Mesenchymal stem cell (in vitro differentiated cells and primary cell): ENCODE measurements around the gene FGD2.

Source experiments
- DNase-seq: peaks from one replicate; pipeline ENCODE4 v3.0.0-alpha.2; 2013
- H2AFZ ChIP-seq: one replicate; pipeline ENCODE4 v1.6.1; 2013; ENCODE audit warnings: low read depth, mild to moderate bottlenecking, control low read depth, inconsistent platforms, low read length, moderate library complexity
- H2AK5ac ChIP-seq: 2 replicates; pipeline ENCODE4 v1.6.1; 2013; ENCODE audit warnings: low read length, moderate library complexity, mild to moderate bottlenecking, inconsistent platforms; ENCODE audit not compliant: severe bottlenecking
- H2BK120ac ChIP-seq: one replicate; pipeline ENCODE4 v1.6.1; 2013; ENCODE audit warnings: low read depth, mild to moderate bottlenecking, inconsistent platforms, low read length, moderate library complexity
- H2BK12ac ChIP-seq, 2 experiments: one replicate each; pipeline ENCODE4 v1.6.1; 2013; ENCODE audit warnings: inconsistent platforms in 2 of 2, low read length in 2 of 2, mild to moderate bottlenecking in 2 of 2, moderate library complexity in 2 of 2, control low read depth in 1 of 2
- H2BK15ac ChIP-seq: one replicate; pipeline ENCODE4 v1.6.1; 2013; ENCODE audit warnings: mild to moderate bottlenecking, low read depth, inconsistent platforms; ENCODE audit not compliant: poor library complexity, severe bottlenecking
- H2BK5ac ChIP-seq: 2 replicates; pipeline ENCODE4 v1.6.1; 2013; ENCODE audit warnings: low read depth, mild to moderate bottlenecking, low read length, control low read depth, inconsistent platforms; ENCODE audit not compliant: poor library complexity, severe bottlenecking
- H3K14ac ChIP-seq, 2 experiments: one replicate each; pipeline ENCODE4 v1.6.1; 2013; ENCODE audit warnings: inconsistent platforms in 2 of 2, low read length in 2 of 2, control low read depth in 1 of 2, mild to moderate bottlenecking in 1 of 2, moderate library complexity in 1 of 2
- H3K18ac ChIP-seq, 2 experiments: one replicate each; pipeline ENCODE4 v1.6.1; 2013; ENCODE audit warnings: inconsistent platforms in 2 of 2, low read length in 2 of 2, control low read depth in 1 of 2, low read depth in 1 of 2, mild to moderate bottlenecking in 1 of 2
- H3K23ac ChIP-seq, 2 experiments: one replicate each; pipeline ENCODE4 v1.6.1; 2013; ENCODE audit warnings: inconsistent platforms in 2 of 2, low read length in 2 of 2, mild to moderate bottlenecking in 2 of 2, moderate library complexity in 2 of 2, control low read depth in 1 of 2
- H3K27ac ChIP-seq: 2 replicates; pipeline ENCODE4 v1.5.1; 2013; ENCODE audit warnings: mild to moderate bottlenecking, moderate library complexity, low read length, control low read depth, inconsistent platforms; ENCODE audit not compliant: poor library complexity, severe bottlenecking
- H3K27me3 ChIP-seq, 2 experiments: 2 replicates each; pipeline versions ENCODE4 v1.6.1 to v1.7.0; 2013; ENCODE audit warnings: low read length in 2 of 2, mild to moderate bottlenecking in 2 of 2, moderate library complexity in 2 of 2, control low read depth in 1 of 2, inconsistent platforms in 1 of 2; ENCODE audit not compliant: control insufficient read depth in 1 of 2, insufficient read depth in 1 of 2
- H3K36me3 ChIP-seq, 2 experiments: 2 replicates each; pipeline versions ENCODE4 v1.6.1 to v1.7.0; 2013; ENCODE audit warnings: low read length in 2 of 2, control low read depth in 1 of 2, inconsistent platforms in 1 of 2, low read depth in 1 of 2, mild to moderate bottlenecking in 1 of 2; ENCODE audit not compliant: insufficient read depth in 2 of 2, control insufficient read depth in 1 of 2
- H3K4ac ChIP-seq, 2 experiments: one replicate each; pipeline ENCODE4 v1.6.1; 2013; ENCODE audit warnings: inconsistent platforms in 2 of 2, low read length in 2 of 2, mild to moderate bottlenecking in 2 of 2, moderate library complexity in 2 of 2, control low read depth in 1 of 2, low read depth in 1 of 2
- H3K4me1 ChIP-seq: 2 replicates; pipeline ENCODE4 v1.6.1; 2013; ENCODE audit warnings: low read depth, low read length, control low read depth; ENCODE audit not compliant: control insufficient read depth, insufficient read depth
- H3K4me2 ChIP-seq: 2 replicates; pipeline ENCODE4 v1.6.1; 2013; ENCODE audit warnings: low read length, mild to moderate bottlenecking, inconsistent platforms; ENCODE audit not compliant: poor library complexity, severe bottlenecking
- H3K4me3 ChIP-seq, 2 experiments: 2 replicates each; pipeline versions ENCODE4 v1.5.1 to v1.7.0; 2013; ENCODE audit warnings: low read length in 2 of 2, mild to moderate bottlenecking in 2 of 2, control low read depth in 1 of 2, low read depth in 1 of 2; ENCODE audit not compliant: insufficient read depth in 1 of 2
- H3K79me1 ChIP-seq: replicated peaks from 2 replicates; pipeline ENCODE4 v1.6.1; 2013; ENCODE audit warnings: mild to moderate bottlenecking, control low read depth, low read length, inconsistent platforms; ENCODE audit not compliant: poor library complexity, severe bottlenecking
- H3K9ac ChIP-seq: 2 replicates; pipeline ENCODE4 v1.7.0; 2013; ENCODE audit warnings: mild to moderate bottlenecking, low read length, moderate library complexity
- H3K9me3 ChIP-seq: 2 replicates; pipeline ENCODE4 v1.7.0; 2013; ENCODE audit warnings: mild to moderate bottlenecking, low read length; ENCODE audit not compliant: control insufficient read depth
- H4K8ac ChIP-seq: one replicate; pipeline ENCODE4 v1.6.1; 2013; ENCODE audit warnings: inconsistent platforms, mild to moderate bottlenecking, low read length, moderate library complexity
- H4K91ac ChIP-seq: one replicate; pipeline ENCODE4 v1.6.1; 2013; ENCODE audit warnings: mild to moderate bottlenecking, low read length, inconsistent platforms
- WGBS: methylation state at CpG from one replicate; pipeline ENCODE4 v1.1.7; 2013; ENCODE audit warnings: mixed read lengths; 5-methylcytosine and 5-hydroxymethylcytosine counted together

FGD2 gene

GRCh38 chr6:37049758-37050044, 44.2 kb downstream of the FGD2 start:
- Histone ChIP-seq H3K27ac (no peak overlapping the region), H3K4ac (no peak overlapping the region), H3K9ac (no peak overlapping the region), H3K18ac (no peak overlapping the region), H2AFZ (no peak overlapping the region), H2BK15ac (no peak overlapping the region), H3K4me3 (no peak overlapping the region), H3K23ac (no peak overlapping the region), H2AK5ac (no peak overlapping the region), H3K79me1 (no peaks in the 10 kb centered on the region), H4K8ac (no peak overlapping the region), H3K9me3 (no peaks in the 10 kb centered on the region), H2BK12ac (no peak overlapping the region), H3K4me2 (no peak overlapping the region), H4K91ac (no peak overlapping the region), H3K27me3 (peaks cover 0 to 9% of the 10 kb centered on the region in 2 experiments), H3K14ac (no peak overlapping the region), H3K4me1 (peaks cover 19% of the 10 kb centered on the region), H2BK5ac (no peak overlapping the region), H2BK120ac (no peak overlapping the region), H3K36me3 (no peaks in the 10 kb centered on the region)
- WGBS, result 96% methylated on average over 3 of the region's 3 CpGs
- DNase-seq, result no peak

- WGBS, result 90% methylated on average over 24 of the region's 24 CpGs
Observed at GRCh38 chr6:37050045-37050853, 44.8 kb downstream of the FGD2 start.

GRCh38 chr6:37050854-37051137, 45.3 kb downstream of the FGD2 start:
- Histone ChIP-seq H2BK120ac (no peak overlapping the region), H2BK12ac (no peak overlapping the region), H3K4me3 (no peak overlapping the region), H3K27me3 (peaks cover 0 to 9% of the 10 kb centered on the region in 2 experiments), H3K27ac (no peak overlapping the region), H2BK5ac (no peak overlapping the region), H3K36me3 (no peaks in the 10 kb centered on the region), H3K9me3 (no peaks in the 10 kb centered on the region), H3K14ac (no peak overlapping the region), H3K18ac (no peak overlapping the region), H3K23ac (no peak overlapping the region), H3K9ac (no peak overlapping the region), H4K91ac (no peak overlapping the region), H4K8ac (no peak overlapping the region), H2AFZ (no peak overlapping the region), H3K4me2 (no peak overlapping the region), H2AK5ac (no peak overlapping the region), H3K79me1 (no peaks in the 10 kb centered on the region), H3K4me1 (peaks cover 21% of the 10 kb centered on the region), H2BK15ac (no peak overlapping the region), H3K4ac (no peak overlapping the region)
- WGBS, result 82% methylated on average over 4 of the region's 4 CpGs
- no peak for DNase-seq

More at GRCh38 chr6:37050045-37050853, 44.8 kb downstream of the FGD2 start:
- no peak overlapping the region for H3K9ac ChIP-seq
- no peak overlapping the region for H2BK5ac ChIP-seq
- no peaks in the 10 kb centered on the region for H3K9me3 ChIP-seq
- no peaks in the 10 kb centered on the region for H3K36me3 ChIP-seq
- no peaks in the 10 kb centered on the region for H3K79me1 ChIP-seq
- peak overlapping the region in 1 of 2 experiments; percentile 73 for H2BK12ac ChIP-seq
- H3K4me1 ChIP-seq, result peaks cover 19% of the 10 kb centered on the region
- no peak overlapping the region for H4K8ac ChIP-seq
- no peak overlapping the region for H2BK15ac ChIP-seq
- no peak overlapping the region for H3K4me3 ChIP-seq
- H3K27ac ChIP-seq, result no peak overlapping the region
- H3K23ac ChIP-seq, result no peak overlapping the region
- no peak overlapping the region for H3K14ac ChIP-seq
- H4K91ac ChIP-seq, result no peak overlapping the region
- H3K27me3 ChIP-seq, result peaks cover 0 to 9% of the 10 kb centered on the region in 2 experiments
- no peak overlapping the region for H3K4me2 ChIP-seq
- H2AK5ac ChIP-seq, result peak overlapping the region; percentile 36
- H2AFZ ChIP-seq, result no peak overlapping the region
- H2BK120ac ChIP-seq, result no peak overlapping the region
- no peak overlapping the region for H3K4ac ChIP-seq
- no peak for DNase-seq
- H3K18ac ChIP-seq, result no peak overlapping the region

- peaks cover 0 to 9% of the 10 kb centered on the region in 2 experiments for H3K27me3 ChIP-seq
- H2AK5ac ChIP-seq, result peak overlapping the region; percentile 49
- no peak overlapping the region for H3K14ac ChIP-seq
- no peak overlapping the region for H3K4me3 ChIP-seq
- H3K9ac ChIP-seq, result no peak overlapping the region
- H2BK12ac ChIP-seq, result peak overlapping the region; percentile 75 to 96
- H3K36me3 ChIP-seq, result no peaks in the 10 kb centered on the region
- H3K4me2 ChIP-seq, result no peak overlapping the region
- no peak overlapping the region for H3K23ac ChIP-seq
- H2BK5ac ChIP-seq, result no peak overlapping the region
- no peaks in the 10 kb centered on the region for H3K79me1 ChIP-seq
- no peak overlapping the region for H3K27ac ChIP-seq
- no peak overlapping the region for H2BK15ac ChIP-seq
- H4K8ac ChIP-seq, result peak overlapping the region; percentile 28
- H3K4ac ChIP-seq, result peak overlapping the region in 1 of 2 experiments; percentile 9
- H2AFZ ChIP-seq, result no peak overlapping the region
- peak; percentile 79 for DNase-seq
- H3K18ac ChIP-seq, result peak overlapping the region; percentile 40 to 64
- no peak overlapping the region for H2BK120ac ChIP-seq
- peaks cover 24% of the 10 kb centered on the region for H3K4me1 ChIP-seq
- H3K9me3 ChIP-seq, result no peaks in the 10 kb centered on the region
- 26% methylated on average over 23 of the region's 25 CpGs for WGBS
- H4K91ac ChIP-seq, result peak overlapping the region; percentile 37
Observed at GRCh38 chr6:37051138-37052026, 45.9 kb downstream of the FGD2 start.
